ENCODE results near the gene TIE1. TPM values are rescaled to one million over a fixed set of nuclear protein-coding genes. Genes with fewer than 3 reads are reported as not detected.

The TIE1 gene
- total RNA-seq, 4 donors from 2014 or later, result 11.4 to 49.3 (median 30.2) TPM

- Histone ChIP-seq H3K27ac (no peak overlapping the region), H3K4me3 (no peak overlapping the region), H3K4me1 (peaks cover 0 to 9% (median 4%) of the 10 kb centered on the region in 3 donors), H3K36me3 (no peaks in the 10 kb centered on the region), H3K27me3 (peaks cover 29% of the 10 kb centered on the region), H3K9me3 (no peaks in the 10 kb centered on the region)
- TF ChIP-seq CTCF (IDR thresholded peaks at IDR 0.05) (no peak), EP300 (IDR thresholded peaks at IDR 0.05) (no peak), POLR2AphosphoS5 (IDR thresholded peaks at IDR 0.05) (no peak), POLR2A (IDR thresholded peaks at IDR 0.05) (no peak)
- ATAC-seq, result no peak
- 88% methylated on average over 1 of the region's 1 CpG; no CpG with 5 or more reads in 1 of the 2 donors for WGBS, 2 donors (ENCODE audit: low coverage in 1 of 2)
Observed at GRCh38 chr1:43266881-43267280, 33.9 kb upstream of the TIE1 start.

DNA sequence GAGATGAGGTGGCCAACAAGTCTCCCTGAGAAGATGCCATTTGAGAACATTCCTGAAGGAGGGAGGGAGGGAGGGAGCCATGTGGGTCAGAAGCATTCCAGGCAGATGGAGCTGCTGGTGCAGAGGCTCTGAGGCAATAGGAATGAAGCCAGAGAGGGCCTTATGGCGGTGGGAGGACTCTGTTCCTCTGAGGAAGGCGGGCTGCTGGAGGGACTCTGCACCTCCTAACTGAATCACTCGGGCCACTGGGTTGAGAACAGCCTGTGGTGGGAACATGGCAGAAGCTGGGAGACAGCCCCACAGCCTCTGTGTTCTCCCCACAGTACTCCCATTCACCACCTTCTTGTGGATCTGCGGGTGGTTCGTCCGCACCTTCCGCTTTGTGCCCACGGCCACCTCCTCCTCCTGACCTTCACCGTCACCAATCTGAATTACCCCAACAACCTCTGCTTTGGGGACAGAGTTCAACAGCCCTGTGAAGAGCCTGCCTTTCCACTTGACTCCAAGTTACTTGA is 33.4 kb upstream of the TIE1 start:
- Histone ChIP-seq H3K4me1 (peaks cover 0 to 9% (median 4%) of the 10 kb centered on the region in 3 donors), H3K27me3 (peaks cover 33% of the 10 kb centered on the region), H3K27ac (no peak overlapping the region), H3K4me3 (no peak overlapping the region), H3K36me3 (no peaks in the 10 kb centered on the region), H3K9me3 (no peaks in the 10 kb centered on the region)
- WGBS, 2 donors (ENCODE audit: low coverage in 1 of 2), result 84 to 93% methylated on average over 3 to 6 of the region's 9 CpGs
- TF ChIP-seq POLR2A (IDR thresholded peaks at IDR 0.05) (no peak), EP300 (IDR thresholded peaks at IDR 0.05) (no peak), CTCF (IDR thresholded peaks at IDR 0.05) (no peak), POLR2AphosphoS5 (IDR thresholded peaks at IDR 0.05) (no peak)
- ATAC-seq, result no peak

GRCh38 chr1:43267818-43268425 is 32.9 kb upstream of the TIE1 start:
- TF ChIP-seq POLR2AphosphoS5 (IDR thresholded peaks at IDR 0.05), result no peak
- TF ChIP-seq EP300 (IDR thresholded peaks at IDR 0.05), result no peak
- no peak for TF ChIP-seq CTCF (IDR thresholded peaks at IDR 0.05)
- TF ChIP-seq POLR2A (IDR thresholded peaks at IDR 0.05), result no peak
- no peak for ATAC-seq
- WGBS, 2 donors (ENCODE audit: low coverage in 1 of 2), result 92 to 100% methylated on average over 1 of the region's 3 CpGs
- Histone ChIP-seq H3K27ac (no peak overlapping the region), H3K4me1 (peaks cover 0 to 9% (median 4%) of the 10 kb centered on the region in 3 donors), H3K36me3 (no peaks in the 10 kb centered on the region), H3K9me3 (no peaks in the 10 kb centered on the region), H3K27me3 (peaks cover 39% of the 10 kb centered on the region), H3K4me3 (no peak overlapping the region)

DNA sequence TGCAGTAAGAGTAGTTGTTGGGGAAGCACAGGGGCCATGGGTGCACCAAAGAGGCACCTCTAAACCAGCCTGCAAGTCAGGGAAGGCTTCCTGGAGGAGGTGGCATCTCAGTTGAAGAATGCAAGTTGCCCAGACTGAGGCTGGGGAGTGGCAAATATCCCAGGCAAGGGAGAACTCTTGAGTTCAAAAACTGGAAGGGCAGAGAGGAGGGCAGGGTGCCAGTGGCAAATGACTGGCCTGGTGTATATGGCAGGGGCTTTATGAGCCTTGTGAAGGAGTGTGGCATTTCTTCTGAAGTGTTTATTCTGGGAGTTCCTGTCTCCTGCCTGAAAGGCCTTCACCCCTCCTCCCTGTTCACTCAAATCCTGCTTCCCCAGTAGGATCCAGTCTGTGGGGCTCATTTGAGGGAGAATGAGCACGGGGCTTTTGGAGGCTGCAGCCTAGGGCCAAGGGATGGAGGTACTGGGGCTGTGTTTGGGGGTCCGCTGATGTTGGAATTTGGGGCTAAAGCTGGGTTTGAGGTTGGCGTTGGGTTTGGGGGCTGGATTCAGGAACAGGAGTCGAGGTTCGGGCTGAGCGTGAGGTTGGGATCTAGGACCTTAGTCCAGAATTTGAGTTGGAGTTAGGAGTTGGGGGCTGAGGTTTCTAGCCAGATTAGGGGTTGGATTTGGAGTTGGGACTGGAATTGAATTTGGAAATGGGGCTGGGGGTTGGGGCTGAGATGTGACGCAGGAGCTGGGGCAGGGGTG is 31.0 kb upstream of the TIE1 start, which contains the start of gene TMEM125:
TSS of gene TMEM125 (plus strand) at position 357 of the 749 bp plus-strand sequence. CDS start 2,740 bp downstream, outside the sequence.
- no peak for ATAC-seq
- H3K27me3 ChIP-seq, result peaks cover 45% of the 10 kb centered on the region
- H3K4me3 ChIP-seq, result no peak within 1 kb of the TSS
- TF ChIP-seq CTCF (IDR thresholded peaks at IDR 0.05) (no peak), POLR2AphosphoS5 (IDR thresholded peaks at IDR 0.05) (no peak), EP300 (IDR thresholded peaks at IDR 0.05) (no peak)
- peaks cover 0 to 9% (median 4%) of the 10 kb centered on the region in 3 donors for H3K4me1 ChIP-seq
- no peaks in the 10 kb centered on the region for H3K9me3 ChIP-seq
- H3K36me3 ChIP-seq, result no peaks in the 10 kb centered on the region
- no peak within 1 kb of the TSS for H3K27ac ChIP-seq
- WGBS, 2 donors (ENCODE audit: low coverage in 1 of 2), result 60 to 64% methylated on average over 1 to 6 of the region's 7 CpGs

Data from gastroesophageal sphincter (tissue), 4 donors.